ENCODE data around the gene MRPL11. TPM values are rescaled to one million over a fixed set of nuclear protein-coding genes. Genes with fewer than 3 reads are reported as not detected.
"Not testable (repeated sequence)": the region's sequence is repeated elsewhere in the genome, so short reads cannot be mapped to it uniquely, and the experiment has no call there.

The MRPL11 gene
- total RNA-seq, 1 donor, result 40.0 TPM

DNA sequence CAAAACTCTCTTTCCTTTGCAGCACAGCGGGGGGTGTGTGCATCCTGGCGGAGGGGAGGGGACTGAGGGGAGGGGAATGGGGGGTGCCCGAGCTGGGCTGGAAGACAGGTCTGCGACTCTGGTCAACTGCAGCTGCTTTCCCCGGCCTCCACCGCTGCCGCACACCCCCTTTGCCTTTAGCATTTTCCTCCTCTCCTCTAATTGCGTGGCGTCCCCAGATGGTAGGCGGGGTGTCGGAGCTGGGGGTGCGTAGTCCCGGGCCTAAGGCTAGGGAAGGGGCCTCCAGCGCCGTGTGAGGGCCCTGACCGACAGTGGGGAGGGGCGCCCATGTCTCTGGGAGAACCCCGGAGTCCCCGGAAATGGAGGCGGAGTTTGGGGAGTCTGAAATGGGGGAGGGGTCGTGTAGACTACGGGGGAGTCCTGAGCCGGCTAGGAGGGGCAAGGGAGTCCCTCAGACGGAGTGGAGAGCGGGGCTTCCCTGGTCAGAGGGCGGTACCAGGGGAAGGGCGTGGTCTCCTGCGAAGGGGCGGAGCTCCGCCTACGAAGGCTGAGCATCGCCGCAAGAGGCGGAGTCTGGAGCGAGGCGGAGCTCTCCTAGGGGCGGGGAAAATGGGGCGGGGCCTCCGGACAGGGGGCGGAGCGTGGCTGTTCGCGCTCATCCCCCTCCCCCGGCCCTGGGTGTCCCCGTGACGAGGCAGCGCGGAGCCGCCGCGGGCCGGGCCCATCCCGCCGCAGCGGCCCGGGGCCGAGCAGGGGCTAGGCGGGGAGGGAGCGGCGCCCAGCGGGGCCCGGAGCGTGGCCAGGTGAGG lies 27.8 kb upstream of the MRPL11 start, which contains the start of gene PELI3:
PELI3 (plus strand) TSS at position 681 of the 809 bp plus-strand sequence. CDS start 1,224 bp downstream, outside the sequence.
- peak; percentile 88 for DNase-seq (ENCODE audit: low read depth)
- peak within 1 kb of the TSS; percentile 74 for H3K4me3 ChIP-seq (ENCODE audit: low read depth, low read length)
- TF ChIP-seq, protein P1, sequence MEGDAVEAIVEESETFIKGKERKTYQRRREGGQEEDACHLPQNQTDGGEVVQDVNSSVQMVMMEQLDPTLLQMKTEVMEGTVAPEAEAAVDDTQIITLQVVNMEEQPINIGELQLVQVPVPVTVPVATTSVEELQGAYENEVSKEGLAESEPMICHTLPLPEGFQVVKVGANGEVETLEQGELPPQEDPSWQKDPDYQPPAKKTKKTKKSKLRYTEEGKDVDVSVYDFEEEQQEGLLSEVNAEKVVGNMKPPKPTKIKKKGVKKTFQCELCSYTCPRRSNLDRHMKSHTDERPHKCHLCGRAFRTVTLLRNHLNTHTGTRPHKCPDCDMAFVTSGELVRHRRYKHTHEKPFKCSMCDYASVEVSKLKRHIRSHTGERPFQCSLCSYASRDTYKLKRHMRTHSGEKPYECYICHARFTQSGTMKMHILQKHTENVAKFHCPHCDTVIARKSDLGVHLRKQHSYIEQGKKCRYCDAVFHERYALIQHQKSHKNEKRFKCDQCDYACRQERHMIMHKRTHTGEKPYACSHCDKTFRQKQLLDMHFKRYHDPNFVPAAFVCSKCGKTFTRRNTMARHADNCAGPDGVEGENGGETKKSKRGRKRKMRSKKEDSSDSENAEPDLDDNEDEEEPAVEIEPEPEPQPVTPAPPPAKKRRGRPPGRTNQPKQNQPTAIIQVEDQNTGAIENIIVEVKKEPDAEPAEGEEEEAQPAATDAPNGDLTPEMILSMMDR (IDR thresholded peaks at IDR 0.05; ENCODE audit: insufficient read depth, low read length), result no peak

DNA sequence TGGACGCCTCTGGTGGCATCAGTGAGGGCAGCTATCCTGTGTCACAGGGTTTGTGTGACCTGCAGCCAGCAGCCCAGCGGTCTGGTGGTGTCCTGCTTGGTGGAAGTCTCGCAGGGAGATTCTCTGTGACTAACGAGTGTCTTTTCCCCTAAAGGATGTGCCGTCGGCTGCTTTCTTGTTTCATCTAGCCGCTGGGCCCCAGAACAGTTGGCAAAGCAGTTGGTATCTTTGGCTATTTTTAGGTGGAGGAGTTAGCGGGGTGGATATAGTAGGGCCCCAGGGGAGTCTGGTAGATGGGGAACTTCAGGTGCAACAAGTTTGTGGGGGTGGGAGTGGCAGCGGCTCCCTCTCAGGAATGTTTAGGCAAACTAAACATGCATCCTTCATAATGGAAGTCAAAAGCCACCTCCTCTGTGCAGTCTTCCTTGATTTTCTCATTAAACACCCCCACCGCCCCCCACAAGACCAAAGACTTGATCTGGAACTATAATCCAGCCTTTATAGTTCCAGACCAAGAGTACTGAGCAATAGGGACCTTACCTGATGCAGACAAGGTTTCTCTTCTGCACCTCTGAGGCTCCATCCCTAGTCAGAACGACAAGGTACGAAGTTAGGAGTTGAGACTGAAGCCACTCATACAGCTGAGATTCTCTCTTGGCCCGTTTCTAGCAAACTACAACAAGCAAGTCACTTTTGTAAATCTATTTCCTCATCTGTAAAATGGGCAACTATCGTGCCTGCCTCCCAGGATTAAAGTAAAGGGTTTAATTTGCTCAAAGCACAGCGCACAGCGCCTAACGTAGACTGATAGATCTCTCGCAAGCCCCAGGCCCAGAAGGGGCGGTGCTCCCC lies 27.0 kb upstream of the MRPL11 start:
- peak overlapping the region; percentile 69 for H3K4me3 ChIP-seq (ENCODE audit: low read depth, low read length)
- TF ChIP-seq, protein P1 (IDR thresholded peaks at IDR 0.05; ENCODE audit: insufficient read depth, low read length), result no peak
- no peak for DNase-seq (ENCODE audit: low read depth)

DNA sequence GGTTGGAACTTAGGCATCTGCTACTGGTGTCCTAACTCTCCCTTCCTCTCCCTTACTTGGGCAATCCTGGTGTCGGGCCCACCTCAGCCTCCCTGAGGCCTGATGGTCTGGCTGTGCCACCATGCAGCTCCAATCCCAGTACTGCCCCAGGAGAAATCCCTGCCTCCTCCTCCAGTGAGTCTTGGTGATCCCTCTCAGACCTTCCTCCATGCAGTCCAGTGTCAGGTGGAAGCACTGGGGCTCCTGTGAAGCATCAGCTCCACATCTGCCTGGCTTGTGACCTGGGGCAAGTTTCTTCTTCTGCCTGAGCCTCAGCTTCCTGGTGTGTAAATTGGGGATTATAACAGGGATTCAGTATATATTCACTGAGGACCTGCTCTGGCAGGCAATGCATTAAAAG lies 26.3 kb upstream of the MRPL11 start:
- TF ChIP-seq, protein P1 (IDR thresholded peaks at IDR 0.05; ENCODE audit: insufficient read depth, low read length), result no peak
- DNase-seq (ENCODE audit: low read depth), result no peak
- no peak overlapping the region for H3K4me3 ChIP-seq (ENCODE audit: low read depth, low read length)

DNA sequence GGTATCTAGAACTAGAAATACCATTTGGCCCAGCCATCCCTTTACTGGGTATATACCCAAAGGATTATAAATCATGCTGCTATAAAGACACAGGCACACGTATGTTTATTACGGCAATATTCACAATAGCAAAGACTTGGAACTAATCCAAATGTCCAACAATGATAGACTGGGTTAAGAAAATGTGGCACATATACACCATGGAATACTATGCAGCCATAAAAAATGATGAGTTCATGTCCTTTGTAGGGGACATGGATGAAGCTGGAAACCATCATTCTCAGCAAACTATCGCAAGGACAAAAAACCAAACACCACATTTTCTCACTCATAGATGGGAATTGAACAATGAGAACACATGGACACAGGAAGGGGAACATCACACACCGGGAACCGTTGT lies 25.5 kb upstream of the MRPL11 start:
- not testable (repeated sequence) for DNase-seq (ENCODE audit: low read depth); H3K4me3 ChIP-seq (ENCODE audit: low read depth, low read length)

DNA sequence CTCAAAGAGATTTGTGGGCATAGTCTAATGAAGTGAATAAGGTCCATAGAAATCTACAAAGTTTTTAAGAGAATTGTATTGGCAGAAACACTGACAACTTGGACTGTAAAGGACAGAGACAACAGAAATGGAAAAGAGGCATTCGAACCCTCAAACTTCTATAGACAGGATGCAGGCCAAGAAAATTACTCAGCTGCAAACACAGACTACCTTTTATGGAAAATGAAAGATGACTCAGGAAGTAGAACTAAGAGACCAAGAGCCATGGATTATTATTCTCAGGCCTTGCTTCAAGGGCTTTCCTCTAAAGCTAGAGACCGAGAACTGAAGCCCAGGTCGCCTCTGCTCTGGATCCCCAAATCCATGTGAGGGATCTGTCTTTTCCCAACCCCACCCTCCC lies 24.3 kb upstream of the MRPL11 start:
- TF ChIP-seq, protein P1 (IDR thresholded peaks at IDR 0.05; ENCODE audit: insufficient read depth, low read length), result no peak
- no peak overlapping the region for H3K4me3 ChIP-seq (ENCODE audit: low read depth, low read length)
- no peak for DNase-seq (ENCODE audit: low read depth)

DNA sequence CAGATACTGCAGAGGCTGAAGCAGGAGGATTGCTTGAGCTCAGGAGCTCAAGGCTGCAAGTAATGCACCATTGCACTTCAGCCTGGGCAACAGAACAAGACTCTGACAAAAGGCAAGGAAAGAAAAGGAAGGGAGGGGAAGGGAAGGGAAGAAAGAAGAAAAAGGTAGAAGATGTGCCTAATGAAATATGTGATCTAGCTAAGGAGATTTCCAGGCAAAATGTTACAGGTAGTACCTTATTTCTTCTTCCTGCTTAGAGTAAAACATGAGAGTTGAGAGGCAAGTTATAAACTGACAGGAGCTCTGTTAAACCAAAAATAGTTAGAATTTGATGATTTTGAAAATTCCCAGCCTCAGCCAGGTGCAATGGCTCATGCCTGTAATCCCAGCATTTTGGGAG lies 23.4 kb upstream of the MRPL11 start:
- no peak for DNase-seq (ENCODE audit: low read depth)
- no peak overlapping the region for H3K4me3 ChIP-seq (ENCODE audit: low read depth, low read length)
- TF ChIP-seq, protein P1 (IDR thresholded peaks at IDR 0.05; ENCODE audit: insufficient read depth, low read length), result no peak
